Endometrial microvascular endothelial cells (primary cell): ENCODE results near the gene RAB31. TPM values are rescaled to one million over a fixed set of nuclear protein-coding genes. Genes with fewer than 3 reads are reported as not detected.

Source experiments
- in situ Hi-C: cut with HindIII; loops from 2 replicates; pipeline ENCODE4 v1.10.0; 2017; ENCODE audit warnings: low sequenced_read_pairs, low pct_unique_long_range_greater_than_20kb; ENCODE audit errors: inconsistent ontology term
- total RNA-seq: library from RNA; depleted of rRNA; stranded (reverse); fragments of >200 nt; gene quantifications from one replicate; pipeline ENCODE4 v1.2.3, GENCODE V29; 2015; ENCODE audit errors: inconsistent ontology term

The RAB31 gene
- total RNA-seq, 1 donor from 2014 or later = 17.2 TPM

DNA sequence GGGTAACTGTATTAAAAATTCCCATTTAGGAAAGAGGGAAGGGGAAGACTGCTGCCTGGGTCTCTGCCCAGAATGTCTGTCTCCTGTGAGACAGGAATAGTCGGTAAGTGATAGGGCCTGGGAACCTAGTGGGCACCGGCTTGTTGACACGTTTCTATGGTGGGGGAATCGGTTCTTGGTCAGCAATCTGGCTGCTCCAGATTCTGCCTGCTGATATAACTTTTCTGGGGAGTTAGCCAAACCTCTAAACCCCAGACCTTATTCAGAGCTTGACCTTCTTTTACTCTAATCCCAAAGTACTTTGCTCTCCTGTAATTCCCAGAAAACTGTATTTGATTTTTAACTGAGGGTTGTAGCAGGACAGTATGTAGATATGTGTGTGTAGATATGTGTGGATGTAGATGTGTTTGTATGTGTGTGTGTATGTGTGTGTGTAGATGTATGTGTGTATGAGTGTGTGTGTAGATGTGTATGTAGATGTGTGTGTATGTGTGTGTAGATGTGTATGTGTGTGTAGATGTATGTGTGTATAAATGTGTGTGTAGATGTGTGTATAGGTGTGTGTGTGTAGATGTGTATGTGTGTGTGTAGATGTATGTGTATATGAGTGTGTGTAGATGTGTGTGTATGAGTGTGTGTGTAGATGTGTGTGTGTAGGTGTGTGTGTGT, 115.8 kb downstream of the RAB31 start:
- in situ Hi-C loops = no loop called here

GRCh38 chr18:9824474-9824832, 116.4 kb downstream of the RAB31 start:
- in situ Hi-C loops = no loop called here

GRCh38 chr18:9824952-9825371, 116.9 kb downstream of the RAB31 start:
- in situ Hi-C loops = no loop called here

DNA sequence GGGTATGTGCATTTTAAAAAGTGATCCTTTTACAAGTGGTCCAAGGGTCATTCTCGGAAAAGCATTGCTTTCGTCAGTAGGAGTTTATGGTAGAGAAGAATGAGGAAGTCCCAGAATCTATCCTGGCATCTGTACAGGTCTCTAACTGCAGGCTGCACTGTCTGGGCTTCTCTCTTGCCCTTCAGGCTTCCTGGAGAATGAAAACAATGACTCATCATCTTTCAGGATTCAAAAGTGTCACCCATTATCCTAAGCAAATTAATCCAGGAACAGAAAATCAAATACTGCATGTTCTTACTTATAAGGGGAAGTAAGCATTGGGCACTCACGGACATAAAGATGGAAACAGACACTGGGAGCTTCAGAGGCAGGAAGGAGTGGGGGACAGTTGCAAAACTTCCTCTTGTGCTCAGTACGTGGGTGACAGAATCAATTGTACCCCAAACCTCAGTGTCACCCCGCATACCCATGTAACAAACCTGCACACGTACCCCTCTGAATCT, 117.5 kb downstream of the RAB31 start:
- in situ Hi-C loops = no loop called here

GRCh38 chr18:9826685-9827084, 118.6 kb downstream of the RAB31 start:
- in situ Hi-C loops = no loop called here

GRCh38 chr18:9827211-9827792, 119.2 kb downstream of the RAB31 start:
- in situ Hi-C loops = no loop called here

DNA sequence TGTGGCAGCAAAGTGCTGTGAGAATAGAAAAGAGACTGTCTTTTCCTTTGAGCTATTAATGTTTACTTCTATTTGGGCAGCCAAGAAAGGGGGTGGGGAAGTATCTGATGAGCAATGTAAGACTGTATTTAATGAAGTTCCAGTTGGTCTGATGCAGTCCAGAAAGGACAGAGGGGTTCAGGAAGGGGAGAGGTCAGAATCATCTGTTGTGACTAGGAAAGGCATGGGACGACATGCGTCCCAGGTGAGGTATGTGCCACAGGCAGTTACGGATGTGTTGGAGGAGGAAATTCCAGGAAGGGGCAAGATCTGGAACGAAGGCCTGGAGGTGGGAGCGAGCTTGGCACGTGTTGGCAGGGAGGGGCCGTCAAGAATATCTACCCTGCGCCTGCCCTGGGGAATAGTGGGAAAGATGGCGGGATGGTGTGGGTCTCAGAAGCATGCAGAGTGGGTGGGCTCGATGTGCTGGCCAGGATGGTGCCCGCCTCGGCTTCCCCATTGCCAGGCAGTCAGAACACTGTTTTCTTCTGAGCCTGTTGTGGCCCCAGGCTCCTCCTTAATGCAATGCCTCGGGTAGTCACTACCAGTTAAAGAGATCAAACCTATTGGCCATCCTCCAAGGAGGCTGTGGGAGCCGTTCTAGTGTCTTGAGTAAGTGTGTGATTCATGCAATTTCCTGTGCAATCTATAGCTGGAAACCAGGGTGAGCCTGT, 119.8 kb downstream of the RAB31 start:
- in situ Hi-C loops = no loop called here

GRCh38 chr18:9828506-9829396, 120.7 kb downstream of the RAB31 start:
- in situ Hi-C loops = no loop called here

GRCh38 chr18:9829397-9829712, 121.3 kb downstream of the RAB31 start:
- in situ Hi-C loops = no loop called here

DNA sequence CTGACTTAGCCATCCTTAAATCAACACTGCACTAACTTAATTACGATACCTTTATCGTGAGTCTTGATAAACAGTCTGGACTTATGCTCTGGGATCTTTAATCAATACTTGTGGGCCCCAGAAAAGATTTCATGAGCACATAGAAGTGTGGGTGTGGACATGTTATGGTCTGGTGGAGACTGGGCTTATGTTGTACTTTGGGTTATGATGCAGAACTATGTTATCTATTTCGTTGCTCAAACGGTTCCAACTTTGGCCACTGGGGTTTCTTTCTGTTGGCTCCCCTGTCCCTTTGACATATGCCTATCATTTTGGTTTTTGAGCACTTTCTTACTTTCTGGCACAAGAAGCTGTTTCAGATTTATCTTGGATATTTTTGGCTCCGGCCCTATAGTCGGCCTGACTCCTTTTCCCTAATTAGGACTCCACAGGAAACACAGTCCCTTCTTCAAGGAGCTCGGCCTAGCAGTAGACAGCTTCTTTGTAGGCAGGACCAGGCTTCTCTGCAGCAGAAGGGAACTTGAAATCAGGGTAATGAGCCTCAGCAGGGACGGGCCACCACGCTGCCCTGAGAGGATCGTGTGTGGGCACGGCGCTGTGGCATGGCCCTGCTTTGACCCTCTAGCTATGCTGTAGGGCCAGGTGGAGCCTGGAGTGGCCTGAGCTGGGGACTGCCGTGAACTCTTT, 123.1 kb downstream of the RAB31 start:
- in situ Hi-C loops = no loop called here

- in situ Hi-C loops = no loop called here
Measured at GRCh38 chr18:9831723-9832199, 123.7 kb downstream of the RAB31 start.

- in situ Hi-C loops = no loop called here
Measured at GRCh38 chr18:9832871-9833270, 124.8 kb downstream of the RAB31 start.

DNA sequence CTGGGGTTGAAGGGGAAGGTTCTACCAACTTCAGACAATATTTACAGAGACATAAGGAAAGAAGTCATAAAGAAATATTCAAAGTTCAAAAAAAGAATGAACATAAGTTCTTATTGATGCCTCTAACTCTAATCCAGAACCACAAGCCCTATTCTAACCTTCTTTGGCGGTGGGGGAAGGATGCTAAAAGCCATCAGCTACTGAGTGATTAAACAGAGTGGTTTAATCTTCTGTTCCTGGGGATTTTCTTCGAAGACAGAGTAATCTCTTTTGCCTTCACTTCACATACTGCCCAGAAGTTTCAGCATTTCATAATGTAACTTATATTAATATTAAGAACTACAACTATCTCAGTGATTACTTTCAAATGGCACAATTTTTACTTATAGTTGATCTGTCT, 126.5 kb downstream of the RAB31 start:
- in situ Hi-C loops = no loop called here

GRCh38 chr18:9835113-9835755, 127.1 kb downstream of the RAB31 start:
- in situ Hi-C loops = no loop called here

DNA sequence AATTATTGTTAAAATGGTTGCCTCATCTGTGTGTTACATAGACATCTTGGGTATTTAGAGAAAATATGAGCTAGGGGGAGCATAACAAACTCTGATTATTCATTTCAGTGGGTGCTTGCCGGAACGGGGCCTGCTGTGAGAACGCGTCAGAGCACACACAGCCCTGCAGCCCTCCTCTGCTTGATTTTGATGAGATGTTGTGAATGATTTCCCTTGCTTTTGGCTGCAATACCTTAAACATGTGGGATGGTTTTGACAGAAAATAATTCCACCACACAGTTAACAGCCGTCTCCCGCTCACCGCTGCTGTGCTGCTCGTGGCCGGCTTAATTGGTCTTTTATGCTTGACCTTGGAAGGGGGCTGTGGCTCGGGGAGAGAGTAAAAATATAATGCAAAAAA, 127.7 kb downstream of the RAB31 start:
- in situ Hi-C loops = no loop called here

- in situ Hi-C loops = no loop called here
Measured at GRCh38 chr18:9838144-9838877, 130.2 kb downstream of the RAB31 start.

- in situ Hi-C loops = no loop called here
Measured at GRCh38 chr18:9839211-9839610, 131.1 kb downstream of the RAB31 start.

DNA sequence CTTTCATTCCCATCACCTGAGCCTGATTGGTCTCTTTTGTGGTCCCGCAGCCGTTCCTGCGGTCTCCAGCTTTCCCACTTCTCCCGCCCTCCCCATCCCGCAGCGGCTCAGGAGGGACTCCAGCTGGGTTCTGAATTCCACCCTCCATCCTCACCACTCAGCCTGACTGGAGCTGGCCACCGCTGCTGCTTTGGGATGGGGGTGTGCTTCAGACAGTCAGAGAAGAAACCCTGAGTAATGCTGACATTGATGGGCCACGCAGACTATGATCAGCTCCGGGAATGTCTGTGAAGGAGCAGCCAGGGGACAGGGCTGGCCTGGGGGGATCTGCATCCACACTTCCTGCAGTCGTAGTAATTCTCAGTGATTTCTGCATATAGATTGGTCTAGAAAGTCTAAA, 131.8 kb downstream of the RAB31 start:
- in situ Hi-C loops = no loop called here
